HG02678 (cell line): ENCODE results near the gene LCP2.

Source experiments
- ATAC-seq: cut with Tn5 transposase; IDR thresholded peaks from one replicate; pipeline ENCODE4 v1.9.1; 2021; ENCODE audit warnings: mild to moderate bottlenecking, moderate library complexity; ENCODE audit not compliant: unreplicated experiment

The LCP2 gene

DNA sequence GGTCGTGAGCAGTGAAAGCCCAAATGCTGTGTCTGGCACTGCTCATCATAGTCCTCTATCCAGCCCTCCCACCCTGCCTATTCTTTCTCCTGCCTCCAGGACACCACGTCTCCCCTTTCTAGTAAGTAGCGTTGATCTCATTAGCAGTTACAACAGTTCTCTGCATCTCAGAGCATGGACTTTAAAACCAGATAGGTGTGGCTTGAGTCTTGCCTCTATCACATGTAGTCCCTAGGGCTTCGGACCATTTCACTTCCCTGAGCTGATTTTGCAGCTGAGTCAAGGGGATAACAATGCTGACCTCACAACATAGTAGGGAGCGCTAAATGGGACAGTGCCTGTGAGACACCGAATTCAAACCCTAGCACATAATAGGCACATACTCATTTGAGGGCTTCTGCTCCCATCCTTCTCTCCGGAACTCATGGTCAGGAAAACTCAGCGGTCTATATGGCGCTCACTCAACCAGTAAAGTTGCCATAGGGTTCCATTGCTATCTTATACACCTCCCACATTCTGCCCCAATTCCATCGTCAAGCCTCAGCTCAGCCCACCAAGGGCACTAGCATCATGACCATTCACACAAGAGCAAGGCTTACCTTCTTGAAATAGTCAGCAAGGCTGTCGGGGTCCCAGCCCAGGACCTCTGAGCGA is 515 bp downstream of the LCP2 start:
- peak; percentile 48 for ATAC-seq

DNA sequence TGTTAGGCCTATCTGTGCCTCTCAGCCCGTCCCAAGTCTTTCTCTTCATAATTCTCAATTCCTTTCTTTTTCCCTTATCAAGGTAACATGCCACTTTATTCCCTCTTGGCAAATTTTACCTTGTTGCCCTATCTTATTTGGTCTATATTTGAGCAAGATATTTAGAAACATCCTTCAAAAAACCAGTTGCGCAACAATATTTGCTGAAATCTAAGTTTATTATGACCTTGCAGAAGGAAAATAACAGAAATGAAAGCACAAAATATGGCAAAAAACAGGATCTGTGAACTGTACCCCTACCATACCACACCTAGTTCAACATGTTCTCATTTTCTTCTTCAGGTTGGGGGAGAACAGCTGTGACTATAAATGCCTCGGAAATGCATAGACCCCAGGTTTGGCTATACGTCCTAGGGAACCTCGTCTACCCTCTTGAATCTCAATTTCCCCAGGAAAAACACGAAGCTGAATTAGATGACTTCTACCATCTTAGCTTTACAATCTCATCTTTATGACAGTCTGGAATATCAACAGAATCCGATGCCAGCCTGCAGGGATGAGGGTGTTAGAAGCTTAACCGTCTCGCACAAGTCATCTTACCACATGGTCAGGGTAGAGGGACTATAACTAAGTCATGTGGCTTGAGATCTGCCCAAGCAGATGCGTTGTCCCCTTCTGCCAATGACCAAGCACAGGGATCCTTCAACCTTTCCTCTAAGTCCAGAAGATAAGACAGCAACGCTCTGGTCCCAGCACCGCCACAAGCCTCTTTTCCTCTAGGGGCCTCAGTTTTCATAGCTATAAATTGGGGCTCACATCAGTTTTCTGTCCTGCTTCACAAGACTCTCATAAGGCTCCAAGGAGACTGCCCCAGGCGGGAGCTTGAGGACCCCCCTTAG is 1.3 kb downstream of the LCP2 start:
- ATAC-seq = no peak

GRCh38 chr5:170294556-170294955 is 3.0 kb downstream of the LCP2 start:
- ATAC-seq = no peak

DNA sequence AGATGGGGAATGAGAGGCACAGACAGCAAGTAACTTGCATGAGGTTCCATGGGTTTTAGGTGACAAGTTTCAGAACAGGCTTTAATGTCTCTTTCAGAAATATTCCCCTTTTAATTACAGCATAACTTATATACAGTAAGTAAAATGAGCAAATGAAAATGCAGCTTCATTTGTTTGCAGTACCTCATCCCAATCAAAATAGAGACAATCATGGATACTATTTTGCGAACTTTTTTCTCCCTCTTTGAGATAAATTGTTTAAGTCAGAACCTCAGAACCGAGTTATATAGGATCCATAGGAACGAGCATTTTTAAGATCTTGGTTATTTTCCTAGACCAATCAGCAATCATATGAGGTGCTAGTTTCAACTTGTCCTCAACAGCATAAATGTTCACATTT is 3.5 kb downstream of the LCP2 start:
- ATAC-seq = no peak

DNA sequence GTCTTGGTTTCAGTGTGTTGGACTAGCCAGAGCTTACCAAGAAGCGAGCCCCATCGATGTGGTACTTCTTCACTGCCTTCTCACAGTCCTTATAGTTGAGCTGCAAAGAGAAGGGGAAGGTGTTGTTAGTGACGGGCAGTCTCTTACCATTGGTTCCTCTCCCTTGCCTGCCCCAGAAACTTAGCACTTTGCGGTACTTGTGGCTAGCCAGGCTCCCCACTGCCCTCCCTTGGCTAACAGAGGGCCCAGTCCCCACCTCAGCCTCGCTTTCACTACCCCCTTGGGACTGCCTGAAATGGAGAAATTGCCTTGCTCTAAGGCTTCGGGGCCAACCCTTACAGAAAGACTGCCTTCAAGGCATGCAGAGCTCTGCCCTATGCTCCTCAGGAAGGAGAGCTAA is 4.3 kb downstream of the LCP2 start:
- ATAC-seq = peak; percentile 76

DNA sequence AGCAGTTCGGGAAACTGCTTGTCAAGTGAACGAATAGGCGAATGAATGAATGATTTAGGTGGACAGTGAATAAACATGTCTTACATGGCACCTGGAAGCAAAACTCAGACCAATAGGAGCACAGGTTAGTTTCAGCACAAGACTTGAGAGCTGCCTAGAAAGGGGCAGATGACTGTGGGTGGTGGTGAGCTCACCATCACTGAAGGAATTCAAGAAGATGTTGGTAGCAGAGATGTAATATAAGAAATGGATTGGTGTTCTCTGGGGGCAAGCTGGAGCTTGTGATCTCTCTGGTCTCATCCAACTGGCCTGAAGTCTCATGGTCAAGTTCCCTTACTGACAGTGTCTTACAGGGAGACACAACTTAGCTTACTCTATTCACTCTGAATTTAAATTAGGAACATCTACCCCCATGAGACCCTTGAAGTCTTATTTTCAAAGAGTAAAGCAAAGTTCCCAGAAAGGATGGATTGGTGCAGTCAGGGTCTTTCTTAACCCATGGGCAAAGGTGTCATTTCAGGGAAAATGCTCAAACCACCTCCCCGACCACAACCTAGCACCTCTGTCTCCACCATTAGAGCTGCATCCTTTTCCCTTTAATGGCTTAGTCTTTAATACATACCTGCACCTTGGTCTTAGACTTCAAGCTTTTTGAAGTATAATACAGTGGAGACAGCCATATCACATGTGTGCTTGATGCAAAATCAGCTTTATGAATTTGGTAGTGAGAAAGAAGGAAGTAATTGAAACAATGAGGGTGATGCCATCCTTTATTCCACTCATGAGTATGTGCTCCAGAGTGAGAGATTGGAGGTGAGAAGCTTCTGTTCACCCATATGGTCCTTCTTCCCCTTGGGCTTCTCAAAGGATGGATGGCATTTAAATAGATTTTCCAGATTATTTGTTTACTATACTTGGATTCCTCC is 5.1 kb downstream of the LCP2 start:
- no peak for ATAC-seq

GRCh38 chr5:170290498-170290897 is 7.1 kb downstream of the LCP2 start:
- ATAC-seq = no peak

- ATAC-seq = no peak
These were observed 7.8 kb downstream of the LCP2 start for GRCh38 chr5:170289764-170290163.

- no peak for ATAC-seq
These were observed 8.5 kb downstream of the LCP2 start for GRCh38 chr5:170289121-170289520.

DNA sequence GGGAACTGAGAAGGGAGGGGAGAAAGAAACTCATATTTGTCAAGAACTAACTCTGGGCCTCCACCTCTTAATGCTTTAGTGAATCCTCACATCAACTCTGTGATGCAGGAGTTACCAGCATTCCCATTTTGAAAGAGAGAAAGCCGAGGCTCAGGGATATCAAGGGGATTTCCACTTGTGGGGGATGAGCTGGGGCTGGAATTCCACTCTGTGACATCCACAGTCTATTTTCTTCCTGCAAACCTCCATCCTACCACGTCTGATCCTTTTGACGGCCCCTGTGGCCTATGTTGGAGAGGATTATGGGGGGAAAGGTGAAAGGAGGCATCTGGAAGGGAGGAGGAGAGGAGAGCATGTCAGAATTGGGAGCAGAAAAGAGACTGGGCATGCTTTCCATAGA is 9.0 kb downstream of the LCP2 start:
- ATAC-seq = no peak

GRCh38 chr5:170288151-170288550 is 9.4 kb downstream of the LCP2 start:
- no peak for ATAC-seq

DNA sequence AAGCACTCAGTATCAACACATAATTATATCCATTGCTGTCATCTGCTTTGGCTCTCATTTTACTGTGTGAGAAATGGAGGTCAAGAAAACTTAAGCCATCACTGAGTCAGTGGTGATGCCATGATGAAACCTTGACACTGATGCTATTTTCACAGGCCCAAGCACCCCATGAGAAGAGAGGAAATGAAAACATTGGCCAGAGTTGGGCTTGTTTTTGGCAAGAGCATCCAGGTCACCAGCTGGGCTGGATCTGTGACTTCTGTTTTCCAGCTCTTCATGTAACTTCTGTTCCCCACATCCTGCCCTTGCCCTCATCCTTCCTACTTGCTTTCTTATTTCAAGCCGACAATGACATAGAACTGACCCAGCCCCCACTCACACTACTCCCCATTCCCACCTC is 10.0 kb downstream of the LCP2 start:
- no peak for ATAC-seq

DNA sequence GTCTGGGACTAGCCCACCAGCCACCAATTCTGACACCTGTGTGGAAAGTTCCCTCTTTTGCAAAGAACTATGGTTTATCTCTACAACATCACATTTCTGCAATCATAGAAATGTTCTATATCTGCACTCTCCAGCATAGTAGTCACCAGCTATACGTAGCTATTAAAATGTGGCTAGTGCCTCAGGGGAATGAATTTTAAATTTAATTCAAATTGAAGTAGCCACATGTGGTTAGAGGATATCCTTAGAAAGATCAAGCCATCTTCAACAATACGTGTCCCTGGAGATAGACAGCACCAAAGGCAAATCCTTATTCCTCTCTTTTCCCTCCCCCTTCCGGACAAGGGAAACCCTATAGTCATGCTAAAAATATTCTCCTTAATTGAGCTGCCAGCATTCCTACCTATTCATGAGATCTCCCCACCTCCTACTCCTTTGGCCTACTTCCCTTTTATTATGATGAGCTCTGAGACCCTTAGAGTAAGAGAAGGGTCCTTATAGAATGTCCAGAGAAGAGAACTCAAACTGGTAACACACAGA is 11.1 kb downstream of the LCP2 start:
- ATAC-seq = no peak

DNA sequence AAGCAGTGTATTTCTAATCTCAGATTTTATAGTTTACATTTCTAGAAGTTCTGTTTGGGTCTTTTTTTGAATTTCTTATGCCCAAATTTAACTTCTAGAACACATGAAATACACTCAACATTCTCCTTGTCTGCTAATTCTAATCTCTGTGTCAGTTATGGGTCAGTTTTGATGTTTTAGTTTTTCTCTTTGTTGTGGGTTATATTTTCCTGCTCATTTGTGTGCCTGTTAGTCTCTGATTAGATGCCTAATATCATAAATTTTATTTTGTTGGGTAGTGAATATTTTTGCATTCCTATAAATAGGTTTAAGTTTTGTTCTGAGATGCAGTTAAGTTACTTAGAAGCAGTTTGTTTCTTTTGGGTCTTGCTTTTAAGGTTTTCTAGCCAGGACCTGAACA is 12.4 kb downstream of the LCP2 start:
- ATAC-seq = no peak

DNA sequence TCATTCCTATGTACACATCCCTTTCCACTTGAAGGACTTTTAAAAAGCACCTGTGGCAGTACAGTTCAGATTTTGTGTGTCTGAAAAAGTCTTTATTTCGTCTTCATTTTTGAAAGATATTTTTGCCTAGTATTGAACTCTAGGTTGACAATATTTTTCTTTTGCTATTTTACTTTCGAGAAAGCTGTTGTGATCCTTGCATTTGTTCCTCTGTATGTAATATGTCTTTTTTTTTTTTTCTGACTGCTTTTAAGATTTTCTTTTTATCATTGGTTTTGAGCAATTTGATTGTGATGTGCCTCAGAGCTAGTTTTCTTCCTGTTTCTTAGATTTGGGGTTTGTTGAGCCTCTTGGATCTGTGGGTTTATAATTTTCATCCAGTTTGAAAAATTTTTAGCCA is 13.3 kb downstream of the LCP2 start:
- ATAC-seq = no peak

GRCh38 chr5:170283296-170283695 is 14.3 kb downstream of the LCP2 start:
- ATAC-seq = no peak

DNA sequence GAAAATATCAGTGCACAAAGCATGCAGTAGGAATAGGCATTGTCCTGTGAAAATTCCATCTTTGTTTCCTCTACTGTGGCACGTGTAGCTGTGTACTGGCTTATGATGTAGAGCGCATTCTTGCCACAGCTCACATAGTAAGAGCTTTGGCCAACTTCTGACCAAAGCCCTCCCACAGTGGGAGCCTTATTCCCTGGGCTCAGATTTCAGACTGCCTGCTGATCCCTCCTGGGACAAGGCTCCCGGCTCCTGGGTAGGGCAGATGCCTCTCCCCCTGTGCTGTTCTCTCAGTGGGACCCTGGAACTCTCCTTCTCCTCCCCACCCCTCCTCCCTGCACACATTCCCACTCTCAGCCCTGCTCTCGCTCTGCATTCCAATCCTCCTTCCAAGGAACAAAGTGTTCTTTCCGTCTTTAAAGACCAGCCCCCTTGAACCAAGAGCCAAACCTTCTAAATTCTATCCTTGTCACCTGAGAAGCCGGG is 17.5 kb downstream of the LCP2 start:
- ATAC-seq = no peak

- no peak for ATAC-seq
These were observed 18.1 kb downstream of the LCP2 start for GRCh38 chr5:170279459-170279817.

DNA sequence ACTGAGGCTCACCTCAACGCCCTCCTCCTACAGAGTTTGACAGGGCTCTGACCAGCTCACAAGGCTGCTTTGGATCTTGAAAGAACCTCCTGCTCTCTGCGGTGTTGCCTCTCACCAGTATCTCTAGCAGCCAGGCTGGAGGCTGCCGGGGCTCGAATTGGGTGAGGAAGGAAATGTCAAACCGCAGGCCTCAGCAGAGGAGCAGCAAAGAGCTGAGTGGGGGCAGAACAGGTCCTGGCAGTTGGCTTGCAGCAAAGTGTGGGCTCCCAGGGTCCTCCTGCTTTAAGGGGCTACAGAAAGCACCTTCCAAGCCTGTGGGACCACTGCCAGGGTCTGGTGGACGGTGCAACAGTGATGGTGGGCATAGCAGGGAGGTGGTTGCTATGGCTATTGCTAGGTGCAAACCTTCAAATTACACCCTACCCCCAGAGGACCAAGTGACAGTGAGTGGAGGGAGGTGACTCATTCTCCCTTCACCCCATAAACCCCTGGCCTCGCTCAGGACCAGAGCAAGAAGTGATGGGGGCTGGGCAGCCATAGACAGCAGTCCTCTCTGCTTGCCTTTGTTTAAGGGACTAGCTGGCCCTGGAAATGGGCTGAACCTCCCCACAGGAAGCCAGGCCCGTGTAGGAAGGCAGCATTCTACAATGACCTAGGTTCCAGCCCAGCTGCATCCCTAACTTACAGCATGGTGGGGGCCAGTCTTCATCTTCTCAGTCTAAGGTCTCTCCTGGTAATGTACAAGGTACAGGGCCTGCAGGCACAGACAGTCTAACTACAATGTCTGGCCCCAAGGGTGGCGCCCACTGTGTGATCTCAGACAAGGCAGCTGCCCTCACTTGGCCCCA is 18.7 kb downstream of the LCP2 start:
- peak; percentile 91 for ATAC-seq

DNA sequence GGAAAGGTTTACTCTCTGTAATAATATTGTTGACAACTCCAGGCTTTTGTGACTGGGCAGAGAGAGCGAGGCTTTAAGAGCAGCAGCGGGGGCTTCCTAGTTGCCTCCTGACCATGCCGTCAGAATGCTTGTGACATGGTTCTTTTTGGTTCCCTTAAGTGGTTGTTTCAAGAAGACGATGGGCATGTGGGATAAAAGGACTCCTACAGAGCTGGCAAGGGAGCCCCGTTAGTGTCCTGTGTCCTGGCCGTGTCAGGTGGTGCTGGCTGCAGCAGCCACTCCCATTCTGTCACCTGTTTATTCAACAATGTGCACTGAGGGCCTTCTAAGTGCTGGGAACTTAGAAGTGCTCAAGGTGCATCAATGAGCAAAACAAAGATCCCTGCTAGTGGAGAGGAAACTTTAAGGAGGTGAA is 19.7 kb downstream of the LCP2 start:
- ATAC-seq = no peak
